SK-N-SH treated with all-trans-retinoic acid at 6 μM for 48 hours (cell line): ENCODE results near the gene TRIM16.
"Not testable (repeated sequence)": the region's sequence is repeated elsewhere in the genome, so short reads cannot be mapped to it uniquely, and the experiment has no call there.

Experiments
- ATAC-seq: fragments of 200-7000 bp; cut with Tn5 transposase; 3 replicates; pipeline ENCODE4 v1.9.1; 2020; ENCODE audit warnings: mild to moderate bottlenecking, moderate library complexity
- ARNTL ChIP-seq: fragments of 450-650 bp; formaldehyde crosslinking; IDR thresholded peaks from 2 replicates; pipeline ENCODE4 v1.5.0; 2020; ENCODE audit warnings: low read depth, mild to moderate bottlenecking, moderate library complexity, borderline replicate concordance
- BACH2 ChIP-seq: fragments of 250-450 bp; sonication (Bioruptor Pico); IDR thresholded peaks from 2 replicates; pipeline ENCODE4 v1.9.0; 2021; ENCODE audit warnings: mild to moderate bottlenecking, borderline replicate concordance
- CSDC2 ChIP-seq: fragments of 250-450 bp; sonication (Bioruptor Pico); IDR thresholded peaks from 2 replicates; pipeline ENCODE4 v1.5.0; 2020; ENCODE audit warnings: mild to moderate bottlenecking, moderate library complexity
- ESRRG ChIP-seq: fragments of 250-450 bp; sonication (Bioruptor Pico); IDR thresholded peaks from 2 replicates; pipeline ENCODE4 v1.6.1; 2021; ENCODE audit warnings: mild to moderate bottlenecking
- GLIS3 ChIP-seq: fragments of 250-450 bp; sonication (Bioruptor Pico); IDR thresholded peaks from 2 replicates; pipeline ENCODE4 v1.5.0; 2020; ENCODE audit warnings: mild to moderate bottlenecking, moderate library complexity
- OSR1 ChIP-seq: fragments of 250-450 bp; sonication (Bioruptor Pico); IDR thresholded peaks from 2 replicates; pipeline ENCODE4 v1.8.0; 2022; ENCODE audit warnings: moderate library complexity, mild to moderate bottlenecking, inconsistent platforms
- PPARA ChIP-seq: fragments of 250-450 bp; sonication (Bioruptor Pico); IDR thresholded peaks from 2 replicates; pipeline ENCODE4 v1.5.0; 2020; ENCODE audit warnings: mild to moderate bottlenecking, borderline replicate concordance
- RARB ChIP-seq: fragments of 250-450 bp; sonication (Bioruptor Pico); IDR thresholded peaks from 2 replicates; pipeline ENCODE4 v1.8.0; 2021; ENCODE audit warnings: mild to moderate bottlenecking, moderate library complexity
- SNAI2 ChIP-seq: fragments of 250-450 bp; sonication (Bioruptor Pico); IDR thresholded peaks from 2 replicates; pipeline ENCODE4 v1.5.0; 2020; ENCODE audit warnings: mild to moderate bottlenecking, moderate library complexity
- TCF4 ChIP-seq: fragments of 250-450 bp; sonication (Bioruptor Pico); IDR thresholded peaks from 2 replicates; pipeline ENCODE4 v1.8.0; 2021; ENCODE audit warnings: mild to moderate bottlenecking, moderate library complexity, borderline replicate concordance
- TOX ChIP-seq: fragments of 250-450 bp; sonication (Bioruptor Pico); IDR thresholded peaks from 2 replicates; pipeline ENCODE4 v1.8.0; 2021; ENCODE audit warnings: mild to moderate bottlenecking, moderate library complexity, borderline replicate concordance
- ZC3H10 ChIP-seq: fragments of 250-450 bp; sonication (Bioruptor Pico); IDR thresholded peaks from 2 replicates; pipeline ENCODE4 v1.5.1; 2021; ENCODE audit warnings: mild to moderate bottlenecking, moderate library complexity
- ZFP3 ChIP-seq: fragments of 250-450 bp; sonication (Bioruptor Pico); IDR thresholded peaks from 2 replicates; pipeline ENCODE4 v1.5.0; 2020; ENCODE audit warnings: mild to moderate bottlenecking, moderate library complexity
- ZFP30 ChIP-seq: fragments of 450-650 bp; formaldehyde crosslinking; IDR thresholded peaks from 2 replicates; pipeline ENCODE4 v1.5.0; 2022; ENCODE audit warnings: mild to moderate bottlenecking, moderate library complexity
- ZNF565 ChIP-seq: fragments of 450-650 bp; formaldehyde crosslinking; conservative IDR thresholded peaks from 2 replicates; pipeline ENCODE4 v1.5.0; 2020; ENCODE audit warnings: low read depth, mild to moderate bottlenecking, moderate library complexity
- ZNF70 ChIP-seq: fragments of 450-650 bp; formaldehyde crosslinking; IDR thresholded peaks from 2 replicates; pipeline ENCODE4 v1.5.0; 2020; ENCODE audit warnings: mild to moderate bottlenecking, moderate library complexity
- ZNF8 ChIP-seq: fragments of 450-650 bp; formaldehyde crosslinking; IDR thresholded peaks from 2 replicates; pipeline ENCODE4 v1.5.0; 2020; ENCODE audit warnings: mild to moderate bottlenecking, moderate library complexity
- TF ChIP-seq, protein P1 (sequence below): fragments of 250-450 bp; sonication (Bioruptor Pico); IDR thresholded peaks from 2 replicates; pipeline ENCODE4 v1.8.0; 2021; ENCODE audit warnings: low read depth, mild to moderate bottlenecking, moderate library complexity, borderline replicate concordance
- TF ChIP-seq, protein P2 (sequence below): fragments of 250-450 bp; sonication (Bioruptor Pico); IDR thresholded peaks from 2 replicates; pipeline ENCODE4 v1.5.0; 2020; ENCODE audit warnings: mild to moderate bottlenecking, moderate library complexity
- TF ChIP-seq, protein P3 (sequence below): fragments of 250-450 bp; sonication (Bioruptor Pico); IDR thresholded peaks from 2 replicates; pipeline ENCODE4 v1.8.0; 2020; ENCODE audit warnings: mild to moderate bottlenecking, moderate library complexity, borderline replicate concordance
- TF ChIP-seq, protein P4 (sequence below): fragments of 250-450 bp; sonication (Bioruptor Pico); IDR thresholded peaks from 2 replicates; pipeline ENCODE4 v1.5.1; 2021; ENCODE audit warnings: mild to moderate bottlenecking, moderate library complexity

Gene TRIM16

DNA sequence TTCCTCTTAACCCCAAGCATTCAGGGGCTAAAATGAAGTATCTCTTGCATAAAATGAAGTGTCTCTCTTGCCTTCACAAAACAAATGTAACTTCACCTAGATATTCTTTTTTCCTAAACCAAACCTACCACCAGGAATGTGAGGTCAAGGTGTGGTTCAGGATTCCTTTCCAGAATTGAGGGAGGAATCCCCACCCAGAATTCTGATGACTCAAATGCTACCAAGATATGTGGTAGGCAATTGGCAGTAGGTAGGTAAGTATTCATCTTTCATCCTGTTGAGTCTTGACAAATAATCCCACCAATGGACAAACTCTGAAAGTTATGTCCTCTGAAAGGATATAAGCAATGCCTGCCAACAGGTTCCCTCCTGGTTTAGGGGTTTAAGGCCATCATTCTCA, 26.2 kb downstream of the TRIM16 start (continued):
- TF ChIP-seq, protein P1, sequence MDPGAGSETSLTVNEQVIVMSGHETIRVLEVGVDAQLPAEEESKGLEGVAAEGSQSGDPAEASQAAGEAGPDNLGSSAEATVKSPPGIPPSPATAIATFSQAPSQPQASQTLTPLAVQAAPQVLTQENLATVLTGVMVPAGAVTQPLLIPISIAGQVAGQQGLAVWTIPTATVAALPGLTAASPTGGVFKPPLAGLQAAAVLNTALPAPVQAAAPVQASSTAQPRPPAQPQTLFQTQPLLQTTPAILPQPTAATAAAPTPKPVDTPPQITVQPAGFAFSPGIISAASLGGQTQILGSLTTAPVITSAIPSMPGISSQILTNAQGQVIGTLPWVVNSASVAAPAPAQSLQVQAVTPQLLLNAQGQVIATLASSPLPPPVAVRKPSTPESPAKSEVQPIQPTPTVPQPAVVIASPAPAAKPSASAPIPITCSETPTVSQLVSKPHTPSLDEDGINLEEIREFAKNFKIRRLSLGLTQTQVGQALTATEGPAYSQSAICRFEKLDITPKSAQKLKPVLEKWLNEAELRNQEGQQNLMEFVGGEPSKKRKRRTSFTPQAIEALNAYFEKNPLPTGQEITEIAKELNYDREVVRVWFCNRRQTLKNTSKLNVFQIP, result no peak
- no peak for TF ChIP-seq ARNTL (CRISPR knock-in tag)
- TF ChIP-seq RARB (CRISPR knock-in tag), result no peak
- TF ChIP-seq ZC3H10 (CRISPR knock-in tag), result no peak
- no peak for TF ChIP-seq ZFP3 (CRISPR knock-in tag)
- no peak for TF ChIP-seq ZNF565 (CRISPR knock-in tag)
- no peak for TF ChIP-seq ZNF70 (CRISPR knock-in tag)
- TF ChIP-seq ESRRG (CRISPR knock-in tag), result no peak

DNA sequence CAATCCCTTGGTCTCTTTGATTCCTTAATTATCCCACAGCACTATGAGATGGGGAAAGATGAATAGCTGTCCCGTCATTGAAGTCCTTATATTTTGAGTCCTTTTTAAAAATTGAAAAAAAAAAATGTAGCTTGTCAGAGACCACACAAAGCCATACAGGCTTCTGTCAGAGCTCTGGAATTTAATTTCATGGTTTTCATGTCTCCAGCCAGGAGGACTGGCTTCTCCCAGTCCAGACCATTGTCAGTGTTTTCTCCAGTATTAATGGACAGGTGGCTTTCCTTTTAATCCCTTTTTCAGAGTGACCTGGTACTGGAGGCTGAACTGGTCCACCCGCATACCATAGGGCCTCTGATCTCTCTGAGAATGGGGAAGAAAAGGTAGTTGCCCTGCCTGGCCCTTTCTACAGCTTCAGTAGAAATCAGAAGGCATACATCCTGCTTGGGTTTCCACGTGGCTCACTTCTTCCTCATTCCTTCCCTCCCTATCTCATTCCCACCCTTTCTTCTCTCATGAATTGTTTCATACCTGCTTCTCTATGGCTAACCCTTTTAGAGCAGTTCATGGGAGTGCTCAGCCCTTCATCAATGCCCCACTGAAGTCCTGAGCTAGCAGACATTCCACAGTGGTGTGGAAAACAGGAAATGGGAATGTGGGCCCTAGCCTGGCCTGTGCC, 29.1 kb downstream of the TRIM16 start:
- TF ChIP-seq TOX (CRISPR knock-in tag), result no peak
- TF ChIP-seq RARB (CRISPR knock-in tag), result no peak
- TF ChIP-seq, protein P2, sequence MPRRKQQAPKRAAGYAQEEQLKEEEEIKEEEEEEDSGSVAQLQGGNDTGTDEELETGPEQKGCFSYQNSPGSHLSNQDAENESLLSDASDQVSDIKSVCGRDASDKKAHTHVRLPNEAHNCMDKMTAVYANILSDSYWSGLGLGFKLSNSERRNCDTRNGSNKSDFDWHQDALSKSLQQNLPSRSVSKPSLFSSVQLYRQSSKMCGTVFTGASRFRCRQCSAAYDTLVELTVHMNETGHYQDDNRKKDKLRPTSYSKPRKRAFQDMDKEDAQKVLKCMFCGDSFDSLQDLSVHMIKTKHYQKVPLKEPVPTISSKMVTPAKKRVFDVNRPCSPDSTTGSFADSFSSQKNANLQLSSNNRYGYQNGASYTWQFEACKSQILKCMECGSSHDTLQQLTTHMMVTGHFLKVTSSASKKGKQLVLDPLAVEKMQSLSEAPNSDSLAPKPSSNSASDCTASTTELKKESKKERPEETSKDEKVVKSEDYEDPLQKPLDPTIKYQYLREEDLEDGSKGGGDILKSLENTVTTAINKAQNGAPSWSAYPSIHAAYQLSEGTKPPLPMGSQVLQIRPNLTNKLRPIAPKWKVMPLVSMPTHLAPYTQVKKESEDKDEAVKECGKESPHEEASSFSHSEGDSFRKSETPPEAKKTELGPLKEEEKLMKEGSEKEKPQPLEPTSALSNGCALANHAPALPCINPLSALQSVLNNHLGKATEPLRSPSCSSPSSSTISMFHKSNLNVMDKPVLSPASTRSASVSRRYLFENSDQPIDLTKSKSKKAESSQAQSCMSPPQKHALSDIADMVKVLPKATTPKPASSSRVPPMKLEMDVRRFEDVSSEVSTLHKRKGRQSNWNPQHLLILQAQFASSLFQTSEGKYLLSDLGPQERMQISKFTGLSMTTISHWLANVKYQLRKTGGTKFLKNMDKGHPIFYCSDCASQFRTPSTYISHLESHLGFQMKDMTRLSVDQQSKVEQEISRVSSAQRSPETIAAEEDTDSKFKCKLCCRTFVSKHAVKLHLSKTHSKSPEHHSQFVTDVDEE, result no peak
- TF ChIP-seq, protein P3, sequence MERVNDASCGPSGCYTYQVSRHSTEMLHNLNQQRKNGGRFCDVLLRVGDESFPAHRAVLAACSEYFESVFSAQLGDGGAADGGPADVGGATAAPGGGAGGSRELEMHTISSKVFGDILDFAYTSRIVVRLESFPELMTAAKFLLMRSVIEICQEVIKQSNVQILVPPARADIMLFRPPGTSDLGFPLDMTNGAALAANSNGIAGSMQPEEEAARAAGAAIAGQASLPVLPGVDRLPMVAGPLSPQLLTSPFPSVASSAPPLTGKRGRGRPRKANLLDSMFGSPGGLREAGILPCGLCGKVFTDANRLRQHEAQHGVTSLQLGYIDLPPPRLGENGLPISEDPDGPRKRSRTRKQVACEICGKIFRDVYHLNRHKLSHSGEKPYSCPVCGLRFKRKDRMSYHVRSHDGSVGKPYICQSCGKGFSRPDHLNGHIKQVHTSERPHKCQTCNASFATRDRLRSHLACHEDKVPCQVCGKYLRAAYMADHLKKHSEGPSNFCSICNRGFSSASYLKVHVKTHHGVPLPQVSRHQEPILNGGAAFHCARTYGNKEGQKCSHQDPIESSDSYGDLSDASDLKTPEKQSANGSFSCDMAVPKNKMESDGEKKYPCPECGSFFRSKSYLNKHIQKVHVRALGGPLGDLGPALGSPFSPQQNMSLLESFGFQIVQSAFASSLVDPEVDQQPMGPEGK, result no peak
- TF ChIP-seq ZNF8 (CRISPR knock-in tag), result no peak
- no peak for TF ChIP-seq ZNF70 (CRISPR knock-in tag)
- no peak for TF ChIP-seq GLIS3
- TF ChIP-seq ZNF565 (CRISPR knock-in tag), result no peak
- no peak for TF ChIP-seq PPARA (CRISPR knock-in tag)
- TF ChIP-seq TCF4 (CRISPR knock-in tag), result no peak
- TF ChIP-seq BACH2 (CRISPR knock-in tag), result no peak
- no peak for TF ChIP-seq OSR1 (CRISPR knock-in tag)
- TF ChIP-seq, protein P1, result no peak
- no peak for TF ChIP-seq ARNTL (CRISPR knock-in tag)
- no peak for TF ChIP-seq ZFP30
- no peak for TF ChIP-seq CSDC2
- no peak for TF ChIP-seq SNAI2 (CRISPR knock-in tag)
- TF ChIP-seq, protein P4, sequence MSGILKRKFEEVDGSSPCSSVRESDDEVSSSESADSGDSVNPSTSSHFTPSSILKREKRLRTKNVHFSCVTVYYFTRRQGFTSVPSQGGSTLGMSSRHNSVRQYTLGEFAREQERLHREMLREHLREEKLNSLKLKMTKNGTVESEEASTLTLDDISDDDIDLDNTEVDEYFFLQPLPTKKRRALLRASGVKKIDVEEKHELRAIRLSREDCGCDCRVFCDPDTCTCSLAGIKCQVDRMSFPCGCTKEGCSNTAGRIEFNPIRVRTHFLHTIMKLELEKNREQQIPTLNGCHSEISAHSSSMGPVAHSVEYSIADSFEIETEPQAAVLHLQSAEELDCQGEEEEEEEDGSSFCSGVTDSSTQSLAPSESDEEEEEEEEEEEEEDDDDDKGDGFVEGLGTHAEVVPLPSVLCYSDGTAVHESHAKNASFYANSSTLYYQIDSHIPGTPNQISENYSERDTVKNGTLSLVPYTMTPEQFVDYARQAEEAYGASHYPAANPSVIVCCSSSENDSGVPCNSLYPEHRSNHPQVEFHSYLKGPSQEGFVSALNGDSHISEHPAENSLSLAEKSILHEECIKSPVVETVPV, result no peak
- TF ChIP-seq, all 23 proteins: peak for 0
- ATAC-seq, result no peak

DNA sequence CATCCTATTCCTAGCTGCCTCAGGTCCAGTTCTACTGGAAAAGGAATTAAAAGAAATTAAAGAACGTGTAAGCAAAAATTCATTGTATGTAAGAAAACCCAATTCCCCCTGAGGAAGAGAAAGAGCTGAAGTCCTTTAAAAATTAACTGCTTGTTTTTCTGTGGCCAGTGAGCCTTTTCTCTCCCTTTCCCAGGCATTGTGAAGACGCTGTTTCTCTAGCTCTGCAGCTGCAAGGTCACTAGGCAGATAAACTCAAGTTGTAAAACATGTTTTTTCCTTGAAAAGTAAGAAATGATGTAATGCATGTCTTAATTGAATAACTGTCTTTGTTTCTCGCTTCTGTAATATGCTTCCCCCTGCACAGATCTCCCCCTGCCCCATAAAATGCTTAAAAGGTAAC, 29.7 kb downstream of the TRIM16 start:
- not testable (repeated sequence) for ATAC-seq
